Endodermal cell (in vitro differentiated cells): ENCODE data around the gene JADE2. TPM values are rescaled to one million over a fixed set of nuclear protein-coding genes. Genes with fewer than 3 reads are reported as not detected.

Source experiments
- DNase-seq: peaks from one replicate; pipeline ENCODE4 v3.0.0-alpha.2; 2017
- H3K27ac ChIP-seq: 2 replicates; pipeline ENCODE4 v1.5.1; 2013; ENCODE audit warnings: mild to moderate bottlenecking, low read depth, low read length, moderate library complexity
- H3K27me3 ChIP-seq: 2 replicates; pipeline ENCODE4 v1.6.1; 2013; ENCODE audit warnings: mild to moderate bottlenecking, low read length, moderate library complexity; ENCODE audit not compliant: insufficient read depth, control insufficient read depth, poor library complexity, severe bottlenecking
- H3K36me3 ChIP-seq: 2 replicates; pipeline ENCODE4 v1.7.0; 2013; ENCODE audit warnings: mild to moderate bottlenecking, low read length, moderate library complexity; ENCODE audit not compliant: control insufficient read depth, insufficient read depth
- H3K4me1 ChIP-seq: one replicate; pipeline ENCODE4 v1.7.0; 2013; ENCODE audit warnings: low read length; ENCODE audit not compliant: control insufficient read depth, insufficient read depth
- H3K4me3 ChIP-seq: 2 replicates; pipeline ENCODE4 v1.5.1; 2013; ENCODE audit warnings: mild to moderate bottlenecking, low read length, moderate library complexity
- H3K9ac ChIP-seq: 2 replicates; pipeline ENCODE4 v1.6.1; 2013; ENCODE audit warnings: mild to moderate bottlenecking, low read length, moderate library complexity; ENCODE audit not compliant: poor library complexity, severe bottlenecking; ENCODE audit errors: extremely low read depth
- H3K9me3 ChIP-seq: 2 replicates; pipeline ENCODE4 v1.6.1; 2013; ENCODE audit warnings: mild to moderate bottlenecking, low read length, moderate library complexity; ENCODE audit not compliant: control insufficient read depth
- H3K27ac Mint-ChIP-seq: 2 replicates; pipeline ENCODE4 v1.8.0; 2020; ENCODE audit warnings: mixed read lengths
- H3K27me3 Mint-ChIP-seq: 2 replicates; pipeline ENCODE4 v1.8.0; 2021; ENCODE audit warnings: mild to moderate bottlenecking, mixed read lengths; ENCODE audit not compliant: insufficient read depth
- H3K36me3 Mint-ChIP-seq: 2 replicates; pipeline ENCODE4 v1.8.0; 2020; ENCODE audit warnings: low read depth, mixed read lengths
- H3K4me1 Mint-ChIP-seq: 2 replicates; pipeline ENCODE4 v1.8.0; 2020; ENCODE audit warnings: mixed read lengths
- H3K4me3 Mint-ChIP-seq: 2 replicates; pipeline ENCODE4 v1.8.0; 2020; ENCODE audit warnings: mild to moderate bottlenecking, moderate library complexity, mixed read lengths
- H3K9me3 Mint-ChIP-seq: 2 replicates; pipeline ENCODE4 v1.8.0; 2020; ENCODE audit warnings: mild to moderate bottlenecking, mixed read lengths
- CTCF ChIP-seq: fragments of 200-600 bp; sonication (generic); conservative IDR thresholded peaks from 2 replicates; pipeline ENCODE4 v1.5.0; 2021; ENCODE audit warnings: antibody characterized with exemption, mild to moderate bottlenecking
- WGBS, 2 experiments: methylation state at CpG; one replicate each; pipeline versions ENCODE4 v1.1.5 to v1.1.7; 2013; ENCODE audit warnings: missing lambda C conversion rate in 2 of 2, mixed read lengths in 1 of 2; ENCODE audit not compliant: insufficient coverage in 1 of 2, insufficient read length in 1 of 2; 5-methylcytosine and 5-hydroxymethylcytosine counted together
- total RNA-seq, 2 donors: library from RNA; stranded (reverse); fragmentation: NEBNext Ultra II Directional in 1 of 2; extraction: Animal tissue kit (Norgen Biotek cat#: 25700) in 1 of 2; gene quantifications; 2 replicates in 1 of 2; 3 replicates in 1 of 2; pipeline ENCODE4 v1.2.1, GENCODE V29; 2021

JADE2 gene
- total RNA-seq, 2 donors from 2014 or later, result 33.9 to 51.9 TPM

DNA sequence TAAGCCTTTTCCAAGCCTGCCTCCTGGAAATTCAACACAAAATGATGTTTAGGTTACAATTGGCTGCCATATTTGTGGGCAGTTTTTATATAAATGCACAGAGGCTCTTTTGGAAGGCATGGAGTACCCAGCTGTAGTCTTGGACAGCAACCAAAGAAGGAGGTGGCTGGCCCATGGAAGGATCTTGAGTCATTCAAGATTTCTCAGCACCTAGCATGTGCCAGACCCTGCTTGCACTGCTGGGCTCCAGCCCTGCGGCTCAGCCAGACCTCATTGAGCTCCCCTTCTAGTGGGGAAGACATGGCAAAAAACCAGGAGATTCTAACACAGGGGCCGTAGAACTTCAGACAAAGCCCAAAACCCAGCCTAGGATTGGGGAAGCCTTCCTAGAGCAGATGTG, 22.1 kb downstream of the JADE2 start:
- no peaks in the 10 kb centered on the region for H3K9me3 ChIP-seq
- H3K36me3 ChIP-seq, result peaks cover 23% of the 10 kb centered on the region
- no peak for TF ChIP-seq CTCF
- no peak overlapping the region for H3K4me3 ChIP-seq
- no peak for DNase-seq
- Mint-ChIP-seq H3K4me3 (no peak overlapping the region), H3K9me3 (no peaks in the 10 kb centered on the region), H3K27me3 (no peaks in the 10 kb centered on the region), H3K27ac (no peak overlapping the region), H3K36me3 (peaks cover 57% of the 10 kb centered on the region), H3K4me1 (peaks cover 16% of the 10 kb centered on the region)
- 83 to 91% methylated on average over 2 of the region's 2 CpGs for WGBS, 2 experiments
- no peaks in the 10 kb centered on the region for H3K4me1 ChIP-seq
- H3K27ac ChIP-seq, result no peak overlapping the region
- no peaks in the 10 kb centered on the region for H3K27me3 ChIP-seq
- no peak overlapping the region for H3K9ac ChIP-seq

- Mint-ChIP-seq H3K27ac (peak overlapping the region; percentile 78), H3K36me3 (peaks cover 57% of the 10 kb centered on the region), H3K27me3 (no peaks in the 10 kb centered on the region), H3K4me3 (no peak overlapping the region), H3K4me1 (peaks cover 16% of the 10 kb centered on the region), H3K9me3 (no peaks in the 10 kb centered on the region)
- WGBS, 2 experiments, result 76 to 84% methylated on average over 11 to 13 of the region's 13 CpGs
- H3K27me3 ChIP-seq, result no peaks in the 10 kb centered on the region
- H3K27ac ChIP-seq, result no peak overlapping the region
- no peak for TF ChIP-seq CTCF
- H3K9me3 ChIP-seq, result no peaks in the 10 kb centered on the region
- H3K4me3 ChIP-seq, result no peak overlapping the region
- H3K9ac ChIP-seq, result no peak overlapping the region
- DNase-seq, result no peak
- H3K4me1 ChIP-seq, result no peaks in the 10 kb centered on the region
- peaks cover 24% of the 10 kb centered on the region for H3K36me3 ChIP-seq
Measured at GRCh38 chr5:134547999-134548658, 22.7 kb downstream of the JADE2 start.

- TF ChIP-seq CTCF, result no peak
- Mint-ChIP-seq H3K36me3 (peaks cover 59% of the 10 kb centered on the region), H3K9me3 (no peaks in the 10 kb centered on the region), H3K27me3 (no peaks in the 10 kb centered on the region), H3K27ac (no peak overlapping the region), H3K4me1 (peaks cover 16% of the 10 kb centered on the region), H3K4me3 (no peak overlapping the region)
- H3K9me3 ChIP-seq, result no peaks in the 10 kb centered on the region
- H3K4me3 ChIP-seq, result no peak overlapping the region
- DNase-seq, result no peak
- H3K4me1 ChIP-seq, result no peaks in the 10 kb centered on the region
- H3K36me3 ChIP-seq, result peaks cover 32% of the 10 kb centered on the region
- H3K9ac ChIP-seq, result no peak overlapping the region
- H3K27me3 ChIP-seq, result no peaks in the 10 kb centered on the region
- WGBS, 2 experiments, result 58 to 88% methylated on average over 1 to 3 of the region's 3 CpGs
- H3K27ac ChIP-seq, result no peak overlapping the region
Measured at GRCh38 chr5:134549714-134550113, 24.2 kb downstream of the JADE2 start.
